AG04450 (cell line): ENCODE results near the gene CCND2. TPM values are rescaled to one million over a fixed set of nuclear protein-coding genes. Genes with fewer than 3 reads are reported as not detected.

Source experiments
- CTCF ChIA-PET: fragments of 300-600, 350-600 bp; formaldehyde crosslinking; extraction: SDS; loops from one replicate; lab custom pipeline; 2022; ENCODE audit warnings: antibody characterized with exemption, inconsistent platforms; lab: Charles Lee
- POLR2A ChIA-PET: fragments of 350-600 bp; formaldehyde crosslinking; extraction: SDS; loops from one replicate; lab custom pipeline; 2021; ENCODE audit warnings: antibody characterized with exemption, inconsistent platforms; lab: Yijun Ruan, JAX
- DNase-seq: peaks from one replicate; pipeline ENCODE4 v3.0.0-alpha.2; 2011; ENCODE audit warnings: low read depth, low spot score
- H3K27ac ChIP-seq: one replicate; pipeline ENCODE4 v1.5.1; 2012; ENCODE audit warnings: low read depth, low read length, control low read depth
- H3K27me3 ChIP-seq: one replicate; pipeline ENCODE4 v1.6.0; 2012; ENCODE audit warnings: low read length; ENCODE audit not compliant: control insufficient read depth, insufficient read depth
- H3K4me3 ChIP-seq: 2 replicates; pipeline ENCODE4 v1.5.1; 2011; ENCODE audit warnings: mild to moderate bottlenecking, low read depth, low read length, control low read depth
- H3K9me3 ChIP-seq: 2 replicates; pipeline ENCODE4 v1.5.1; 2012; ENCODE audit warnings: low read length; ENCODE audit not compliant: control insufficient read depth, insufficient read depth
- CTCF ChIP-seq: IDR thresholded peaks from 2 replicates; pipeline ENCODE4 v1.5.1; 2011; ENCODE audit warnings: low read depth, low read length, control low read depth, inconsistent platforms
- polyA plus RNA-seq: library from polyadenylated mRNA; depleted of rRNA; stranded (reverse); fragments of >200 nt; gene quantifications from 2 replicates; pipeline ENCODE4 v1.2.3, GENCODE V29; 2011

The CCND2 gene
- polyA plus RNA-seq, 1 experiment = 4.2 TPM

DNA sequence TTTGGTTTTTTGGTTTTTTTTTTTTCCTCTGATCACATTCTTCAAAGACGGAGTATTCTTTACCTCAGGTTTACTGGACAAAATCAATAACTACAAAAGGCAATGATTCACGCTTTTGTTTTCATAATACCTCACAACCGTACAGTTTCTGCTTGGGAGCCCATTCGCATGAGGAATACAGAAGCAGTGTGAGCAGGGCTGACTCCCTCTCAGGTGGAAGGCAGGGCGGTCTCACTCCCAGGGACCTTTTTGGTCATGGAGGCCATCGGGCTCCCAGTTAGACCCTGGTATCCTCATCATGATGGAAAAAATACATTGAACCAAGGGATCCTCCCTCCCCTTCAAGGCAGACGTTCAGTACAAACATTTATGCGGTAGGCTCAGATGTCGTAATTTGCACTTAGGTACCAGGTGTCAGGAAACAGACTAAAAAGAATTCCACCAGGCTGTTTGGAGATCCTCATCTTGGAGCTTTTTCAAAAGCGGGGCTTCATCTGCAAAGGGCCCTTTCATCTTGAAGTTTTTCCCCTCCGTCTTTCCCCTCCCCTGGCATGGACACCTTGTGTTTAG is 28.5 kb downstream of the CCND2 start:
- CTCF ChIA-PET = interaction anchor here (0.6 kb wide), 2 partner anchors 184 to 416 kb away, joined by 4 to 8 read pairs; no protein-coding TSS in a partner anchor
- peaks cover 17% of the 10 kb centered on the region for H3K27me3 ChIP-seq
- no peak overlapping the region for H3K4me3 ChIP-seq
- H3K9me3 ChIP-seq = no peaks in the 10 kb centered on the region
- no peak for TF ChIP-seq CTCF
- POLR2A ChIA-PET = no interaction called here
- DNase-seq = no peak
- no peak overlapping the region for H3K27ac ChIP-seq

GRCh38 chr12:4302881-4303280 is 29.3 kb downstream of the CCND2 start:
- H3K27me3 ChIP-seq = peaks cover 17% of the 10 kb centered on the region

DNA sequence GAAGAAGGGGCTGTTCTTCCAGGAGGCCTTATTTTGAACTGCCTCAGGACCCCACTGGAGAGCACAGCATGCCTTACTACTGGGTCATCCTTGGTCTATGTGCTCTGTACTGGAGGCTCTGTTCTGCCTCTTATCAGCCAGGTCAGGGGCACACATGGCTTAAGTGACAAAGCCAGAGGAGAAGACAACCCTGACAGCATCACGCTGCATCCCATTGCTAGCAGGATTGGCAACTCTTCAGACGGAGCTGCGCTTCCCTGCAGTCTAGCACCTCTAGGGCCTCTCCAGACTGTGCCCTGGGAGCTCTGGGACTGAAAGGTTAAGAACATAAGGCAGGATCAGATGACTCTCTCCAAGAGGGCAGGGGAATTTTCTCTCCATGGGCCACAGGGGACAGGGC is 30.2 kb downstream of the CCND2 start:
- CTCF ChIA-PET = no interaction called here

More at GRCh38 chr12:4302881-4303280, 29.3 kb downstream of the CCND2 start:
- DNase-seq = no peak
- CTCF ChIA-PET = interaction anchor here (0.8 kb wide), 1 partner anchor 26 kb away, joined by 4 read pairs; no protein-coding TSS in a partner anchor
- POLR2A ChIA-PET = no interaction called here
- no peak overlapping the region for H3K4me3 ChIP-seq
- H3K9me3 ChIP-seq = no peaks in the 10 kb centered on the region
- H3K27ac ChIP-seq = no peak overlapping the region
- no peak for TF ChIP-seq CTCF

GRCh38 chr12:4307593-4308333 is 34.2 kb downstream of the CCND2 start:
- Histone ChIP-seq H3K27me3 (peaks cover 14% of the 10 kb centered on the region), H3K27ac (no peak overlapping the region), H3K4me3 (peak overlapping the region; percentile 17; the same call in 1 of the 2 replicates), H3K9me3 (no peaks in the 10 kb centered on the region)
- TF ChIP-seq CTCF = peak; percentile 79
- CTCF ChIA-PET = interaction anchor here (0.5 to 3.8 kb wide), 22 partner anchors 10 to 693 kb away, joined by 3 to 31 read pairs (median 4); partner anchors contain the start of gene DYRK4
- peak; percentile 55 for DNase-seq
- POLR2A ChIA-PET = no interaction called here

More for the DNA sequence above, 30.2 kb downstream of the CCND2 start:
- no peaks in the 10 kb centered on the region for H3K9me3 ChIP-seq
- H3K27me3 ChIP-seq = peaks cover 17% of the 10 kb centered on the region
- H3K4me3 ChIP-seq = no peak overlapping the region
- no peak overlapping the region for H3K27ac ChIP-seq
- TF ChIP-seq CTCF = no peak
- POLR2A ChIA-PET = no interaction called here
- no peak for DNase-seq
